ES-I3 (cell line): ENCODE results near the gene MBNL1.
"Not testable (repeated sequence)": the region's sequence is repeated elsewhere in the genome, so short reads cannot be mapped to it uniquely, and the experiment has no call there.

ENCODE experiments used
- H3K36me3 ChIP-seq: 2 replicates; pipeline ENCODE4 v1.6.1; 2013; ENCODE audit warnings: mild to moderate bottlenecking, low read length, control low read depth, moderate library complexity; ENCODE audit not compliant: insufficient read depth
- H3K4me1 ChIP-seq: 2 replicates; pipeline ENCODE4 v1.6.1; 2013; ENCODE audit warnings: mild to moderate bottlenecking, control low read depth, low read length; ENCODE audit not compliant: insufficient read depth
- H3K9ac ChIP-seq: 2 replicates; pipeline ENCODE4 v1.6.1; 2013; ENCODE audit warnings: low read depth, mild to moderate bottlenecking, low read length, moderate library complexity
- H3K9me3 ChIP-seq: 2 replicates; pipeline ENCODE4 v1.6.1; 2013; ENCODE audit warnings: mild to moderate bottlenecking, low read length, moderate library complexity; ENCODE audit not compliant: control insufficient read depth, insufficient read depth

MBNL1 gene

DNA sequence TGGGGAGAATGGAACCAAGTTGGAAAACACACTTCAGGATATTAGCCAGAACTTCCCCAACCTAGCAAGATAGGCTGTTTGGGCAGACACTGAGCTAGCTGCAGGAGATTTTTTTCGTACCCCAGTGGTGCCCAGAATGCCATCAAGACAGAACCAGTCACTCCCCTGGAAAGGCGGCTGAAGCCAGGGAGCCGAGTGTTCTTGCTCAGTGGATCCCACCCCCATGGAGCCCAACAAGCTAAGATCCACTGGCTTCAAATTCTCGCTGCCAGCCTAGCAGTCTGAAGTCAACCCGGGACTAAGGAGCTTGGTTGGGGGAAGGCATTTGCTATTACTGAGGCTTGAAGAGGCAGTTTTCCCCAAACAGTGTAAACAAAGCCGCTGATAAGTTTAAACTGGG, 152.4 kb downstream of the MBNL1 start:
- Histone ChIP-seq H3K4me1 (no peaks in the 10 kb centered on the region), H3K36me3 (no peaks in the 10 kb centered on the region), H3K9me3 (no peaks in the 10 kb centered on the region), H3K9ac (no peak overlapping the region)

DNA sequence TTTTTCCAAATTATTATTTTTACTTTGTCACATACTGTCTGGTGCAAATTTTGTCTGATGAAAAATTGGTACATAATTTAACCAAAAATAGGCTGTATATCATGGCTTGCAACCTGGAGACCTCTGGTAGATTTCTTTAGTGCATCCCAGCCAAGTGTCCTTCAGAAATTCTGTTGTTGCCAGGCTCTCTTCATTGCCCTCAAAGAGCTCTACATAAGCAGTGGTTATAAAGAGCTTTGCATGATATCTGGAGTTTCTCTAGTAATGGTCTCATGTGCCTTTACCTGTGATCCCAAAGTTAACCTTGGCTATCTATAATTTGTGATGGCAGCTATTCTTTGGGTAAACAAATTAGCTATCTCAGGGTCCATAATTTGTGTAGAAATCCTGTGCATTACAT, 157.7 kb downstream of the MBNL1 start:
- H3K4me1 ChIP-seq, result peaks cover 10% of the 10 kb centered on the region; the same call in 1 of the 2 replicates
- H3K9ac ChIP-seq, result no peak overlapping the region
- H3K36me3 ChIP-seq, result no peaks in the 10 kb centered on the region
- H3K9me3 ChIP-seq, result no peaks in the 10 kb centered on the region

DNA sequence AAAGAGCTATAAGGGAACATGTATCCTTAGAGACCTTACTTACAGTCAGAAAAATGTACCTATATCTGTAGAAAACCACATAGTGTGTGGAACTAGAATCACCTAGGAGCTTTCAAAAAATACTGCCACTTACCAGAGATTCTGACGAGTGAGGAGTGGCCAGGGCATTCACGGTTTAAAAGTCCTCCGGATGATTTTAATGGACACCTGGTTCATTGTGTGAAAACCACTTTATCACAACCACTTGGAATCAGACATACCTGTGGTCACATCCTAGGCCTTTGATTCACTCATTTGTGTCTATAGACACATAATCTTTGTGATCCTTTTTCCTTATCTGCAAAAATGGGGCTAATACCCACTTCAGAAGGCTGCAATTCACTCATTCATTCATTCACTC, 159.8 kb downstream of the MBNL1 start:
- Histone ChIP-seq H3K4me1 (peaks cover 10% of the 10 kb centered on the region; the same call in 1 of the 2 replicates), H3K36me3 (no peaks in the 10 kb centered on the region), H3K9ac (no peak overlapping the region), H3K9me3 (no peaks in the 10 kb centered on the region)

DNA sequence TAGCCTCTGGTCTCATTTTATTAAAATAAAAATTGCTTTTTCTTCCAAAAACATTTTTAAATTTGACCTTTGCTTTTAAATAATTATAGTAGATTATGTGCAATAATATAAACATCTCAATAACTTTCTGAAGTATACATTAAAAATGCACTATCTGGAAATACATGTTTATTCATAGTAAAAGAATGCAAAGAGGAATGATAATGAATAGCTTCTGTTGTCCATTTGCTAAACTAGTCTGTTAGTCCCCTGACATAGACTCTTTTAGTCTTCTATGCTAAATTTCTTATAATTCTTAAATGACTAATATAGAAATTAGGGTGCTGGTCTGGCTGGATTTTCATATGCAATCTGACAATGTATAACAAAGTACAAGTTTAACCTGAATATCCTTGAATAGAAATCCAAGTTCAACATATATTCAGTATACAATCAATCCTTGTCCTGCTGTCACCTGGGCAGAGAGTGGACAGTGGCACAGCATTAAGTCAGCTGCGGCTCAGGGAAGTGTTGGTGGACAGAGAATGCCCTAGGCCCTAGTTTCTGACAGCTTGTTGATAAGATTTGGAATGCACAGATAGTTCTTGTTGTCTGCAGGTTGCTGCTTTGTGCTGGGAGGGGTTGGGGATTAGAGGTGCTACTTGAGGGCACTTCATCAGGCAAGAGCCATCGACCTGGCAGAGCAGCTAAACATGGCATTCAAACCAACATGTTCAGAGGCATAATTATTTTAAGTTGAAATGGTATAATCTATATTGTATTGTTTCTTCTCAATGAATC, 161.7 kb downstream of the MBNL1 start:
- H3K36me3 ChIP-seq, result no peaks in the 10 kb centered on the region
- H3K9me3 ChIP-seq, result 0 out of 2 replicates have a peak, but pooled peaks cover 2% of the 10 kb centered on the region
- peaks cover 10% of the 10 kb centered on the region; the same call in 1 of the 2 replicates for H3K4me1 ChIP-seq
- H3K9ac ChIP-seq, result no peak overlapping the region

DNA sequence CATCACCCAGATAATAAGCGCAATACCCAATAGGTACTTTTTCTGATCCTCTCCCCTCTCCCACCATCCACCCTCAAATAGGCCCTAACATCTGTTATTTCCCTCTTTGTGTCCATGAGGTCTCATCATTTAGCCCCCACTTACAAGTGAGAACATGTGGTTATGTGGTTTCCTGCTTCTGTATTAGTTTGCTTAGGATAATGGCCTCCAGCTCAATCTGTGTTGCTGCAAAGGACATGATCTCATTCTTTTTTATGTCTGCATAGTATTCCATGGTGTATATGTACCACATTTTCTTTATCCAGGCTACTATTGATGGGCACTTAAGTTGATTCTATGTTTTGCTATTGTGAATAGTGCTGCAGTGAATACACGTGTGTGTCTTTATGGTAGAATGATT, 165.4 kb downstream of the MBNL1 start:
- H3K36me3 ChIP-seq, result no peaks in the 10 kb centered on the region
- H3K9ac ChIP-seq, result no peak overlapping the region
- no peaks in the 10 kb centered on the region for H3K4me1 ChIP-seq
- 0 out of 2 replicates have a peak, but pooled peaks cover 2% of the 10 kb centered on the region for H3K9me3 ChIP-seq

DNA sequence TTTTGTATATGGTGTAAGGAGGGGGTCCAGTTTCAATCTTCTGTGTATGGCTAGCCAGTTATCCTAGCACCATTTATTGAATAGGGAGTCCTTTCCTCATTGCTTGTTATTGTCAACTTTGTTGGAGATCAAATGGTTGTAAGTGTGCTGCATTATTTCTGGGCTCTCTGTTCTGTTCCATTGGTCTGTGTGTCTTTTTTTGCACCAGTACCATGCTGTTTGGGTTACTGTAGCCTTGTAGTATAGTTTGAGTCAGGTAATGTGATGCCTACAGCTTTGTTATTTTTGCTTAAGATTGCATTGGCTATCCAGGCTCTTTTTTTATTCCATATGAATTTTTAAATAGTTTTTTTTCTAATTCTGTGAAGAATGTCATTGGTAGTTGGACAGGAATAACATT, 166.5 kb downstream of the MBNL1 start:
- H3K4me1 ChIP-seq, H3K36me3 ChIP-seq, H3K9me3 ChIP-seq, H3K9ac ChIP-seq: not testable (repeated sequence)

DNA sequence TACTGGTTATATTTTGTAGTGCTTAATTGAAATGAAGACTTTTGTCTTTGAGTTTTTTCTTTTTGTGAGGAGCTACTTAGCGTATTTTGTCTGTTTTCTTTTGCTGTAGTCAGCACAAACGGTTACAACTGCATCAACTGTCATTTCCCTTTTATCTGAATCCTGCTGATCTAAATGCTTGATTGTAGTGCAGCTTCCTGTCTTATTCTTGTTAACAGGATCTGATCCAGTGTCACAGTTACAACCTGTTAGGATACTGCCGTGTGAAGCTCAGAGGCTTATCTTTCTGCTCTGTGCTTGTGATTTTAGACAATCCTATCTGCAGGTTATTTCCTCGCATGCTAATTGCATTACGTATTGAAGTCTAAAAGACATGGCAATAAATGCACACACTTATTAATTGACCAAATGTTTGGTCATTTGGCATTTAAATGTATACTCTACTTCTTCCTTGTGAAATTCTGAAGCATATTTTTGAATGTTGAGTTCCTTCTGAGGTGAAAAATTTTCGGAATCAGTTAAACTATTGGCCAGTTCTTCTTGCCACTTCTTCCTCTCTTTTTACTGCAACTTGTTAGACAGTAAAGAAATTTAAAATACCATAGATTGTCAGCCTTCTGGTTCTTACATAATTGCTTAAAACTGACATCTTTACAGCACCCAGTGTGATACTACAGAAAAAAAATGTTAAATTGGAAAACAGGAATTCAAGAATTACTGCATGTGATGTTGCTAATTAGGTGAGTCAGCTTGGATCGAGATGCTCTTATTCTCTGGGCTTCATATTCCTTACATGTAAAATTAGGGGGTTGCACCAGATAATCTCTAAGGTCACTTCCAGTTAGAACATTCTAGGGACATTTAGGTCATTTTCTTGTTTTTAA, 168.2 kb downstream of the MBNL1 start:
- no peaks in the 10 kb centered on the region for H3K36me3 ChIP-seq
- H3K9me3 ChIP-seq, result 0 out of 2 replicates have a peak, but pooled peaks cover 2% of the 10 kb centered on the region
- H3K9ac ChIP-seq, result no peak overlapping the region
- no peaks in the 10 kb centered on the region for H3K4me1 ChIP-seq

DNA sequence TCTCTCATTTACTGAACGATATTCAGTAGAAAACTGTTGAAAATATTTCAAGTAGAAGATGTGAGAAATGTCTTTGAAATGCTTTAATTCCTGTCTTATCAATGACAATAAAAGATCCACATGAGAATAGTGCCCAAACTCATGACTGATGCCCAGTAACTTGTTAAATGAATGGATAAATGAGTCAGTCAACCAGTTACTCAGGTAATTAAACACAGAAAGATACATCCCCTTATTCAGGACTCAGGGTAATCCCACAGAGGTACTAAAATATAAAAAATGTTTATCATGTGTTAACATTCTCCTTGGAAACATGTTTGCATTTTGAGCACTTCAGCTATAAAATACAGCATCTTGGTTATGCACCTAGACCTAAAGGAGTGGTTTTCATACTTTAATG, 169.5 kb downstream of the MBNL1 start:
- H3K36me3 ChIP-seq, result no peaks in the 10 kb centered on the region
- peaks cover 4% of the 10 kb centered on the region; the same call in 1 of the 2 replicates for H3K4me1 ChIP-seq
- 0 out of 2 replicates have a peak, but pooled peaks cover 2% of the 10 kb centered on the region for H3K9me3 ChIP-seq
- H3K9ac ChIP-seq, result no peak overlapping the region

DNA sequence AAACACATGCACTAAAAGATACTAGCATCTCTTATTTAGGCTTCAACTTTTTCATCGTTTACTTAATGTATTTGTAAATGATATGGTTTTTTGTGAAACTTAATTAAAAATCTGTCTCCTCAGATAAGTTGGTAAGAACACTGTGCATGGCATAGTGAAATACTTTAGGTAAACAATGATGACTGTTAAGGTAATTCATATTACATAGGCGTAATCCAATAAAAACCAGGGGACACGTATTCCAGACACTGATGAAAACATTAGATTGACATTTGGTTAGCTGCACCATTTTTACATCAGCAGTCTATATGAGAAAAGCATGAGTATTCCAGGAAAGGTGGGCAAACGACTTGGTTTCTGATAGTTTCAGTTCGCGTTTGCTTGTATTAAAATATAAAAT, 170.0 kb downstream of the MBNL1 start:
- Histone ChIP-seq H3K9me3 (0 out of 2 replicates have a peak, but pooled peaks cover 2% of the 10 kb centered on the region), H3K36me3 (no peaks in the 10 kb centered on the region), H3K4me1 (peaks cover 4% of the 10 kb centered on the region; the same call in 1 of the 2 replicates), H3K9ac (no peak overlapping the region)

DNA sequence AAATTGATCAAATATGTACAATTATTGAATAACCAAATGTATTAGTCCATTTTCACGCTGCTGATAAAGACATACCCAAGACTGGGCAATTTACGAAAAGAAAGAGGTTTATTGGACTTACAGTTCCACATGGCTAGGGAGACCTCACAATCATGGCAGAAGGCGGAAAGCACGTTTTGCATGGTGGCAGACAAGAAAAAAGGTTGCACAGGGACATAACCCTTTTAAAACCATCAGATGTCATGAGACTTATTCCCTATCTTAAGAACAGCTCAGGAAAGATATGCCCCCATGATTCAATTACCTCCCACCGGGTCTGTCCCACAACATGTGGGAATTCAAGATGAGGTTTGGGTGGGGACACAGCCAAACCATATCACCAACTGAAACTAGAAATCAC, 171.5 kb downstream of the MBNL1 start:
- H3K9ac ChIP-seq, H3K4me1 ChIP-seq, H3K9me3 ChIP-seq, H3K36me3 ChIP-seq: not testable (repeated sequence)

DNA sequence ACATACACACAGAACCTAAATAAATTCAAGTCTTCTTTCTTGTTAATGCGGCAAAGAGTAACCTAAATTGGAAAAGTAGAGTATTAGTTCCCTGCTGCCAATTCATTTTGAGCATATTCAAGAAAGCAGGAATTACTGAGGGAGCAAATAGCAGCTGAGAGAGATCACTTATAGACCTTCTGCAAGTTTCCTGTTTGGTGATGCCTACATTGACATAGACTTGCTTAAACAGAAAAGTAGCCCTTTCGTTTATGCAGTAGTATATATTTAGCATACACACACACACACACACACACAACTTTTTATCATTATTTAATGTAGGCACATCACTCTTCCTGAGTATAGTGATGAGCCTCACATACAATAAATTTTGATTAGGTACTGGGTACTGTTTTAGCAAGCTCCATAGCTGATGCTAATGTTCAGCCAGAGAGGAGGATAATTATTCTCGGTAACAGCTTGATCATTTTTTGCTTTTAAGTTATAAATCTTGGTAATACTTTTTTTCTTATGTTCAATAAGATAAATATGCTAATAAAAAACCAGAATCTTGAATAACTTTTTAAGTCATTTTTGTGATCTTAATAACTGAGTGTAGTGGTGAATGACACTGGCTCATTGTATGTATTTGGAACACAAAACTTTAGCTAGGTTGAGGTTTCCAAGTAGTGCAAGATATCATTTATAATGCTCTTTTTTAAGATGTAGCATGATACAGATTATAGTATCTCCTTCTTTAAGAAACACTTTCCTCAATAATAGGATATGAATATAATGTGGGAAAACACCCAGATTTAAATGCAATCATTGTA, 174.7 kb downstream of the MBNL1 start:
- H3K4me1 ChIP-seq, result peaks cover 4% of the 10 kb centered on the region; the same call in 1 of the 2 replicates
- H3K36me3 ChIP-seq, result no peaks in the 10 kb centered on the region

DNA sequence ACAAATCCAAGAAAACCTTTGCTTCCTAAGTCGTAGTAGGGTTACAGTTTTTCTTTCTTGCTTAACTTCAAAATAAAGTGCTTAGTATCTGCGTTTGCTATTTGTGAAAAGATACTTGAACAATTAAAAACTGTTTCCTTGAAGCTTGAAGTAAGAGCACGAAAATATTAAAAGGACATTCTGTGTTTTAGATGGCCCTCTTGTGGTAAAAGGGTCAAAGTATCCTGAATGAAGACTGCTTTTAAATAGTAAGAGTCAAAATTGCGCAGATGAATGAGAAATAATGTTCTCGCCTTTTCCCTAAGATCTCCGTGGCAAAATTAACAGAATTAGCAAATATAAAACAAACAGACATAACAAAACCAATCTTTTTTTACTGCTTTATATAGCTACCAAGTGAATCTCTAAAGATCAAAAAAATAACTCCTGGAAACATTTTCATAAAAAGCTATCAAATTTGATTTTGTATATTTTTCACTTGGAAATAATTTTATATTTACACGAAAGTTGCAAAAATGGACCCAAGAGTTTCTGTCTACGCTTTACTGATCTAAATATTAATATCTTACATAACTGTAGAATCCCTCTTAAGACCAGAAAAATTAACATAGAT, 175.4 kb downstream of the MBNL1 start:
- no peaks in the 10 kb centered on the region for H3K36me3 ChIP-seq
- H3K9me3 ChIP-seq, result no peaks in the 10 kb centered on the region
- H3K9ac ChIP-seq, result no peak overlapping the region
- peaks cover 4% of the 10 kb centered on the region; the same call in 1 of the 2 replicates for H3K4me1 ChIP-seq

More for the DNA sequence above, 174.7 kb downstream of the MBNL1 start:
- Histone ChIP-seq H3K9ac (no peak overlapping the region), H3K9me3 (no peaks in the 10 kb centered on the region)

DNA sequence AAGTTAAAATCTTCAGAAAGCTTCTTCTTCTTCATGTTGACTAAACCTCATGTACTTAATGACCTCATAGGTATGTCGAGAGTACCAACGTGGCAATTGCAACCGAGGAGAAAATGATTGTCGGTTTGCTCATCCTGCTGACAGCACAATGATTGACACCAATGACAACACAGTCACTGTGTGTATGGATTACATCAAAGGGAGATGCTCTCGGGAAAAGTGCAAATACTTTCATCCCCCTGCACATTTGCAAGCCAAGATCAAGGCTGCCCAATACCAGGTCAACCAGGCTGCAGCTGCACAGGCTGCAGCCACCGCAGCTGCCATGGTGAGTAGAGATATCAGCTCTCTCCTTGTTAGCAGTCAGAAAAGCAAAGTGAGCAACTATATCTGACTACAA, 176.5 kb downstream of the MBNL1 start:
- Histone ChIP-seq H3K4me1 (peaks cover 4% of the 10 kb centered on the region; the same call in 1 of the 2 replicates), H3K9ac (no peak overlapping the region), H3K36me3 (no peaks in the 10 kb centered on the region), H3K9me3 (no peaks in the 10 kb centered on the region)

DNA sequence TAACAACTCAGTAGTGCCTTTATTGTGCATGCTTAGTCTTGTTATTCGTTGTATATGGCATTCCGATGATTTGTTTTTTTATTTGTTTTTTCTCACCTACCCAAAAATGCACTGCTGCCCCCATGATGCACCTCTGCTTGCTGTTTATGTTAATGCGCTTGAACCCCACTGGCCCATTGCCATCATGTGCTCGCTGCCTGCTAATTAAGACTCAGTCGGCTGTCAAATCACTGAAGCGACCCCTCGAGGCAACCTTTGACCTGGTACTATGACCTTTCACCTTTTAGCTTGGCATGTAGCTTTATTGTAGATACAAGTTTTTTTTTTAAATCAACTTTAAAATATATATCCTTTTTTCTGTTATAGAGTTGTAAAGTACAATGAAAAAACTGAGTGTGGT, 177.8 kb downstream of the MBNL1 start:
- Histone ChIP-seq H3K36me3 (no peaks in the 10 kb centered on the region), H3K9ac (no peak overlapping the region), H3K9me3 (no peaks in the 10 kb centered on the region), H3K4me1 (peaks cover 4% of the 10 kb centered on the region; the same call in 1 of the 2 replicates)
